Activated T-cell treated with anti-CD3 and anti-CD28 coated beads for 1 hour (primary cell): ENCODE data around the gene GRID2IP.
A peak's percentile ranks its signal among the peaks of the same experiment; 100 is the strongest.
"Not testable (repeated sequence)": the region's sequence is repeated elsewhere in the genome, so short reads cannot be mapped to it uniquely, and the experiment has no call there.

Experiments
- DNase-seq: peaks from one replicate; pipeline ENCODE4 v3.0.0-alpha.2; 2020; ENCODE audit warnings: low read depth

The GRID2IP gene

DNA sequence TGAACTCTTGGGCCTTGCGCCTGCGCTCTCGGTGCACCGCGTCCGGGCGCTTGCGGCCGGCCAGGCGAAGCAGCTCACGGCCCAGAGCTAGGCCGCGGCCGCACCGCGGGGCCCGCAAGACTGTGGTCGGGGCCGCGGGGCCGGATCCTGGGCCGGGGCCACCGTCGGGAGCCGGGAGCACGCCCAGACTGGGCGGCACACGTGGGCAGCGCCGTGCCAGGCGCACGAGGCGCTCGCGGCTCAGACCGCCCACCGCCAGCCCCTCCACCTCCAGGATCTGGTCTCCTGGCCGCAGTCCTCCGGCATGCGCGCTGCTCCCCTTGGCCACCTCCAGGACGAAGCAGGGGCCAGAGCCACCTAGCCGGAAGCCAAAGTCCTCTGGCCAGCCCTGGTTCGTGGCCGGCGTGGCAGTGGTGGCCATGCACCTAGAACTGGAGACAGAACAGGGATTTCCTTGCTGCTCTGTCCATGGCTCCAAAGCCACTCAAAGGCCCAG, at the start of gene GRID2IP:
TSS of gene GRID2IP (minus strand) at position 446 of the 496 bp plus-strand sequence. CDS start at position 421, 25 bp downstream.
- DNase-seq: no peak

DNA sequence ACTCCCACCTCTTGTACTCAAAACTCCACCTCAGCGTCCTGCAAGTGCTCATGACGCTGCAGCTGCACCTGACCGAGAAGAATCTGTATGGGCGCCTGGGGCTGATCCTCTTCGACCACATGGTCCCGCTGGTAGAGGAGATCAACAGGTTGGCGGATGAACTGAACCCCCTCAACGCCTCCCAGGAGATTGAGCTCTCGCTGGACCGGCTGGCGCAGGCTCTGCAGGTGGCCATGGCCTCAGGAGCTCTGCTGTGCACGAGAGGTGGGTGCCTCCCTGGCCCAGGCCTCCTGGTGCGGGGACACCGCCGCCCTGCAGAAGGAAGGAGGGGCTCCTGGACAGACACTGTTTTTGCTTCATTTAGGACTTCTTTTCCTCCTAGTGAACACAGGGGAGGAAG, 48.8 kb upstream of the GRID2IP start:
- DNase-seq: no peak

DNA sequence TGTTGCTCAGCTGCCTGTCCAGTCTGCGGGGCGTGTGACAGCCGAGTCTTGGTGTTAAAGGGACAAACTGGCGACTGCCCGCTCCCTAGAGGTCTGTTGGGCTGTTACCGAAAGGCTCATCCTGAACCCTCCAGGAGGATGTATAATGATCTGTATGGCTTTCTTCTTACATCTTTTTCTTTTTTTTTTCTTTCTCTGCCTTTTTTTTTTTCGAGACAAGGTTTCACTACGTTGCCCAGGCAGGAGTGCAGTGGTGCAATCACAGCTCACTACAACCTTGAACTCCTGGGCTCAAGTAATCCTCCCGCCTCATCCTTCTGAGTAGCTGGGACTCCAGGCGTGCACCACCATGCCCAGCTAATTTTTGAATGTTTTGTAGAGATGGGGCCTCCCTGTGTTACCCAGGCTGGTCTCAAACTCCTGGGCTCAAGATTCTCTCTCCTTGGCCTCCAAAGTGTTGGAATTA, 39.4 kb upstream of the GRID2IP start:
- DNase-seq: no peak

DNA sequence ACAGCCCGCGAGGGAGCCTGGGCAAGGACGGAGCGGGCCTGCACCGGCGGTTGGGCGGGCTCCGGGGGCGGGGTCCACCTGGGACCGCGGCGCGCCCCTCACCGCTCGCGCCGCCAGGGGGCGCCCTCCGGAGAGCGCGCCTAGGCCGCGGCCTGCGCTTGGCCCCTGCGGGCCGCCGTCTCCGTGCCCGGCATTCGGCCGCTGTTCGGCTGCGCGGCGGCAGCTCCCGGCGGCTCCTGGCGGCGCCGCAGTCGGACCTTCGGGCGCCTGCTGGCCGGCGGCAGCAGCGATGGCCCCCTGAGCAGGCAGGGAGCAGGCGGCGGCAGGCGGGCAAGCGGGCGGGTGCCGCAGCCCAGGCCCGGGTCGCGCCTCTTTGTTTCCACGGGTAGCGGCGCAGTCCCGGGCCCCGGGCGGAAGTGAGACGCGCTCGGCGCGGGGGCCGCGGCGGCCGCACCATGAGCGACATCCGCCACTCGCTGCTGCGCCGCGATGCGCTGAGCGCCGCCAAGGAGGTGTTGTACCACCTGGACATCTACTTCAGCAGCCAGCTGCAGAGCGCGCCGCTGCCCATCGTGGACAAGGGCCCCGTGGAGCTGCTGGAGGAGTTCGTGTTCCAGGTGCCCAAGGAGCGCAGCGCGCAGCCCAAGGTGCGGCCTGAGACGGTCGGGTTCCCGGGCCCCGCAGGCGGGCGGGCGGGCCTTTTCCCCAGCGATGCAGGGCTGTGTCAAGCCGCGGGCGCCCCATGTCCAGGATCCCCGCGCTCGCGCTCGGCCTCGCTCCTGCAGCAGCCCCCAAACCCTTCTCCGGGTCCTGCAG, 38.8 kb upstream of the GRID2IP start, which contains the start of gene INTS15:
TSS of gene INTS15 (plus strand) at position 193 of the 816 bp plus-strand sequence. CDS start at position 456, 263 bp downstream.
- peak; percentile 74 for DNase-seq

DNA sequence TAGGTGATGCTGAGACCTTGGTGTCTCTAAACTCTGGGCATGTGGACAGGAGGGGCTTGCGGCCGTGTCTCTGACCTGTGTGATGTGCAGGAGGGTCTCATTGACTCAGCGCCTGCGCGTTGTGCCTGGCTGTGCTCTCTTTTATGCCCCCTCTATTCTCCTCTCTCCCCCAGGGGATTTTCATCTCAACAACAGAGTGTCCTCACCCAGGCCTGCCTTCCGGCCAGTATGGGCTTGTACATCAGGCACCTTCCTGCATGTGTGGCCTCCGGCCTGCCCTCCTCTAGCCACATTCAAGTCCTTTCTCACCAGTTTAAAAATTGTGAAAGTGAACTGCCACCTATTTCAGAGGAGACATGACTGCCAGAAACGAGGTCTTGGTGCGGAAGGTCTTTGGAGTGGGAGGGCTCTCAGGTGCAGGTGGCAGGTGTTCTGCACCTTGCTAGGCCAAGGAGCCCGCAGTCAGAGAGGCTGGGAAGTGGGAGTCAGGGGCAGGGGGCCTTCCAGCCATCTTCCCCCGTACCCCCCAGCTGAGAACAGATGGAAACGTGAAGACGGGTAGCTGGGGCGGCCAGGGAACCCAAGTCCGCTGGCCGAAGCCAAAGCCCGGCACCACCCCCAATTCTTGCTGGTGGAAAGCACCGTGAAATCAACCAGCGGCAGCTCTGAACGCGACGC, 38.0 kb upstream of the GRID2IP start:
- no peak for DNase-seq

DNA sequence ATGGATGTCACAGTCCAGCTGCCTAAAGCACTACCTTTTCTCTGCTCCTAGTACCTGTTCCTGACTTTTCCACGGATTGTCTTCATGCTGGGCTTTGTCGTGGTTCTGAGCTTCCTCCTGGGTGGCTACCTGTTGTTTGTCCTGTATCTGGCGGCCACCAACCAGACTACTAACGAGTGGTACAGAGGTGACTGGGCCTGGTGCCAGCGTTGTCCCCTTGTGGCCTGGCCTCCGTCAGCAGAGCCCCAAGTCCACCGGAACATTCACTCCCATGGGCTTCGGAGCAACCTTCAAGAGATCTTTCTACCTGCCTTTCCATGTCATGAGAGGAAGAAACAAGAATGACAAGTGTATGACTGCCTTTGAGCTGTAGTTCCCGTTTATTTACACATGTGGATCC, 37.3 kb upstream of the GRID2IP start:
- no peak for DNase-seq

DNA sequence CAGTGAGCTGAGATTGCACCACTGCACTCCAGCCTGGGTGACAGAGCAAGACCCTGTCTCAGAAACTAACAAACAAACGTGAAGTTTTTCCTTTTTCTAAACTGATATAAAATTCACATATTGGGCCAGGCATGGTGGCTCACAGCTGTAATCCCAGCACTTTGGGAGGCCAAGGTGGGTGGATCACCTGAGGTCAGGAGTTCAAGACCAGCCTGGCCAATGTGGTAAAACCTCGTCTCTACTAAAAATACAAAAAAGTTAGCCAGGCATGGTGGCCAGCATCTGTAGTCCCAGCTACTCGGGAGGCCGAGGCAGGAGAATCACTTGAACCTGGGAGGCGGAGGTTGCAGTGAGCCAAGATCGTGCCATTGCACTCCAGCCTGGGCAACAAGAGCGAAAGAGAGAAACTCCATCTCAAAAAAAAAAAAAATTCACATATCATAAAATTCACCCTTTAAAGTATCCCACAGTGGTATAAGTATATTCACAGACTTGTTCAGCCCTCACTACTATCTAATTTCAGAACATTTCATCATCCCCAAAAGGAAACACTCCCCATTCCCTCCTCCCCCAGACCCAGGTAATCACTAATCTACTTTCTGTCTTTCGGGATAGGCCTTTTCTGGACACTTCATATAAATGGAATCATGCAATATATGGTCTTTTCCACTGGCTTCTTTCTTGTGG, 34.6 kb upstream of the GRID2IP start:
- DNase-seq: not testable (repeated sequence)

DNA sequence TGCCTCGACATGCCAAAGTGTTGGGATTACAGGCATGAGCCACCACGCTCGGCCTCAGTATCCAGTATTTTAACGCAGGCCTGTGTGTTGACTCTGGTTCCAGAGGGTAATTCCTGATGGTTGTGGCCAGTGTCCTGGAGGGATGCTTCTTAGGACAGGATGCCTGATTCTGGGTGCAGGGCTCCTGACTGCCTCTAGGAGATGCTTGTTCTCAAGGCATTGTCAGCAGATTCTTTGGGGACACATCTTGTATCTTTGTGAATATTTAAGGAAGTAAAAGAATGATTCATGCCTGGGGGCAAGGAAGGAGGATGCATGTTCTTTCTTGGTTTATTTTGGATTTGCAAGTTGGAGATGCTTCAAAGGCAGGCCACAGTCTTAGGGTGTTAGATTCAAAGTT, 28.2 kb upstream of the GRID2IP start:
- no peak for DNase-seq

DNA sequence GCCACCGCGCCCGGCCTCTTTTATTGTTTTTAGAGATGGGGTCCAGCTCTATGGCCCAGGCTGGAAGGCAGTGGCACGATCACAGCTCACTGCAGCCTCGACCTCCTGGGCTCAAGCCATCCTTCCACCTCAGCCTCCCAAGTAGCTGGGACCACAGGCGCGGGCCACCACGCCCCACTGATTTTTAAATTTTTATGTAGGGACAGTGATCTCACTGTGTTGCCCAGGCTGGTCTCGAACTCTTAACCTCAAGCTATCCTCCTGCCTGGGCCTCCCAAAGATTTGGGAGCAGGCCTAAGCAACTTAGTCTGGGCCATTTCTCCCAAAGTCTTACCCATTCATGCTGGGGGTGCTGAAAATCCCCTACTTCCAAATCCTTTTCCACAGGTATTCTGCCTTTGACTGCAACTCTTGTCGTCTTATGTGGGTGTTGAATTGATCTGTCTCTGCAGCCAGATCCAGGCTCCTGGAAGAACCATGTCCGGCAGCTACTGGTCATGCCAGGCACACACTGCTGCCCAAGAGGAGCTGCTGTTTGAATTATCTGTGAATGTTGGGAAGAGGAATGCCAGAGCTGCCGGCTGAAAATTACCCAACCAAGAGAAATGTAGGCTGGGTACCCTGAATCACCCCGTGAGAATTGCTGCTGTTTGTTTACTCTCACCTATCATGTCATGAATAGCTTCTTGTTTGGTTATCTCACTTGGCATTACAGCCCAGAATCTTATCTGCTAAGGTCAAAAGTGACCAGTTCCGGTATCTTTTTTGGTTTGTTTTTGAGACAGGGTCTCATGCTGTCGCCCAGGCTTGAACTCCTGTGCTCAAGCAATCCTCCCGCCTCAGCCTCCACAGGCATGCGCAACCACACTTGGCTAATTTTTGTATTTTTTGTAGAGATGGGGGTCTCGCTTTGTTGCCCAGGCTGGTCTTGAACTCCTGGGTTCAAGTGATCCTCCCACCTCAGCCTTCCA, 27.1 kb upstream of the GRID2IP start:
- no peak for DNase-seq

DNA sequence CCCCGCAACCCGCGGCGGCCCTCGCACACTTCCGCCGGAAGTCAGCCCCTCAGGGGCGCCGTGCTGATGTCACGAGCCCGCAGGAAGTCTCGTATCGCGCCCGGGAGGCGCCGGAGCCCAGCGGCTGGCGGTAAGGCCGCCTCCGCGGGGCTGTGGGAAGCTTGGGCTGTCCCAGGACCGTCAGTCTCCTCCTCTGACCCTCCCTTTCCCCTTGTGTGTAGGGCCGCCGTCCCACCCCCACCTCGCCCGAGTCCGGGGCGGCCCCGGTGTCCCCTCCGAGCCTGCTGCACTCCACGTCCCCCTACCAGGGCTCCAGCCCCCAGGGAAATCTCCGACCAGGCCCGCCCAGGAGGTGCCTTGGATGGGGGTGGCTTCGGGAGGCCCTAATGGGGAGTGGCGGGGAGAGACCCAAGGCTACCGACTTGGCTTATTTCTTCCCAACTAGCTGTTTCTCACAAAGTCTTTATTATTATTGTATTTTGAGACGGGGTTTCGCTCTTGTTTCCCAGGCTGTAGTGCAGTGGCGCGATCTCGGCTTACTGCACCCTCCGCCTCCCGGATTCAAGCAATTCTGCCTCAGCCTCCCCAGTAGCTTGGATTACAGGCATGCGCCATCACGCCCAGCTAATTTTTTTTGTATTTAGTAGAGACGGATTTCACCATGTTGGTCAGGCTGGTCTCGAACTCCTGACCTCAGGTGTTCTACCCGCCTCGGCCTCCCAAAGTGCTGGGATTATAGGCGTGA, 26.3 kb upstream of the GRID2IP start, which contains the start of gene ZDHHC4:
TSS of gene ZDHHC4 (plus strand) at position 86 of the 745 bp plus-strand sequence. CDS start 3,108 bp downstream, outside the sequence.
- DNase-seq: peak; percentile 76

DNA sequence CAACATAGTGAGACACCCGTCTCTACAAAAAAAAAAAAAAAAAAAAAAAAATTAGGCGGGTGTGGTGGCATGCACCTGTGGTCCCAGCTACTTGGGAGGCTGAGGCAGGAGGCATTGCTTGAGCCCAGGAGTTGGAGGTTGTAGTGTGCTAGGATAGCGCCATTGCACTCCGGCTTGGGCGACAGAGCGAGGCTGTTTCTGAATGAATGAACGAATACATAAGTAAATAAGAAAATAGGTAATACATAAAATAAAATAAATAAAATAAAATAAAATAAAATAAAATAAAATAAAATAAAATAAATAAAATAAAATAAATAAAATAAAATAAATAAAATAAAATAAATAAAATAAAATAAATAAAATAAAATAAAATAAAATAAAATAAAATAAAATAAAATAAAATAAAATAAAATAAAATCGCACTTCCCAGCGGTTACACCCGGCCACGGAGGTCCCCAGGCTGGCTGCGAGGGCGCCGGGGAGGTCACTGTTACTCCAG, 25.7 kb upstream of the GRID2IP start:
- not testable (repeated sequence) for DNase-seq

DNA sequence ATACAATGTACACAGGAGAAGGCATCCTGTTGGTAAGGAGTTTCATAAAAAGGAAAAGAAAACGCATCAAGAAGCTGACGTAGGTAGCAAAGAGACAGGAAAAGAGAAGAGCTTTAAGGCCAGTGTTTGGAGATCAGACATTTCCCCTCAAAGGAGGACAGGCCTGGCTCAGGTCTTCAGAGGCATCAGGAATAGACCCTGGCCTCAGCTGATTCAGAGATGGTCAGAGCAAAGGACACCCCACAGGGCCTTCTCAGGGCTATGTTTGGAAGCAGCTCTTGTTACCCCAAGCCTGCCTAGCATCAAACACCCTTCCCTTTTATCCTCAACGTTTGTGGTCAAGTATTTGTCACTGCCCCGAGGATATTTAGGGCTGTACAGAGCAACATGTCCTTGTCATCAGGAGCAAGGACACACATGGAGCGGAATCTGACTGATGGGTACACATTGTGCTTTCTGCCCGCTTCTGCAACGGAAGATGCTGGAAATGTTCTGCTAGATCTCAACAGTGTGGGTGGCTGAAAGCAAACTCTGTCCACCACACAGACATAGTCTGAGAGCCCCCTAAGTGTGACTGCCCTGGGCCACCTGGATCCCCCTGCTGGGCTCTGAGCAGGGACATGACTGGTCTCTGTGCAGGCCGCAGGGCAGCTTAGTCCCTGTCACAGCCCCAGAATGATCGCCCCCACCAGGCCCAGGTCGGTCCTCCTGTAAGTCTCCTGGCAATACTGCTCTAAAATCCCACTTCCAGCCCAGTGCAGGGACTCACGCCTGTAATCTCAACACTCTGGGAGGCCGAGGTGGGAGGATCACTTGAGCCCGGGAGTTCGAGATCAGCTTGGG, 25.0 kb upstream of the GRID2IP start:
- DNase-seq: no peak

DNA sequence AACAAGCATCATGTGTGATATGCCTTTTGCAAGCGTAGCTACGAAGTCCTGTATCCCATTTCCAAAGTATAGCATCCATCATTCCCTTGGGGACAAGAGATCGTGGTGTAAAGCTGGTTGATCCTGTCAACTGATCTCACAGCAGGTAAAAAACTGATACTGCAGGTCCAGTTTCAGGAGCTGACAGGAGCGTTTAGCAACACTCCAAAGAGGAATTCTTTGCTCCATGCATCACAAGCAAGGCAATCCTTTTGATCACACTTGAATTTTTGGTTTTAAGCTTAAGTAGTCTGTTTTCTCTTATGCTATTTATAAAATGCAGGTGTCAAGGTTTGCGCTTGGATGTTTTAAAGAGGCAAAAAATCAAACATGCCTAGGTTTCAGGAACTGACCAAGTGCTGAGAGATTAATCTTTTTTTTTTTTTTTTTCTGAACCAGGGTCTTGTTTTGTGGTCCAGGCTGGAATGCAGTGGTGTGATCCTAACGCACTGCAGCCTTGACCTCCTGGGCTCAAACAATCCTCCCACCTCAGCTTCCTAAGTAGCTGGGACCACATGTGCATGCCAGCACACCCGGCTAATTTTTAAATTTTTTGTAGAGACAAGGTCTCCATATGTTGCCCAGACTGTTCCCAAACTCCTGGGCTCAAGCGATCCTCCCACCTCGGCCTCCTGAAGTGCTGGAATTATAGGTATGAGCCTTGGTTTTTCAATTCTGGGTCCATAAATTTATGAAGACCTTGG, 24.2 kb upstream of the GRID2IP start:
- no peak for DNase-seq

DNA sequence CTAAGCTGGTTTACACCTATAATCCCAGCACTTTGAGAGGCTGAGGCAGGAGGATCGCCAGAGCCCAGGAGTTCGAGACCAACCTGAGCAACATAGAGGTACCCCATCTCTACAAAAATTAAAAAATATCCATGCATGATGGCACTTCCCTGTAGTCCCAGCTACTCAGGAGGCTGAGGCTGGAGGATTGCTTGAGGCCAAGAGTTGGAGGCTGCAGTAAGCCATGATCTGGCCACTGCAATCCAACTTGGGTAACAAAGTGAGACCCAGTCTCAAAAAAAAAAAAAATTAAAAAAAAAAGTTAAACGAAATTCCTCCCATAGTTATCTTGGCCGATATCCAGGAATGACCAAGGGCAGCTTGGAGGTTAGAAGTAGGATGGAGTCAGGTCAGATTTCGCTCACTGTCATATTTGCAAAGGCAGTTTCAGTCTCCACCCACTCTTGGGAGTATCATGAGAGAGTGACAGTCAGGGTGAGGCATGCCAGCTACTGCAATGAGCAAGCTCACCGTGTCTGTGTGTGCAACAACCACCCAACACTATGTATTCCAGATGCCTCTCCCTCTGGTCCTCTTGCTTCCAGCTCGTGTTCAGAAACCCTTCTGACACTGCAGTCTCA, 20.0 kb upstream of the GRID2IP start:
- DNase-seq: no peak

DNA sequence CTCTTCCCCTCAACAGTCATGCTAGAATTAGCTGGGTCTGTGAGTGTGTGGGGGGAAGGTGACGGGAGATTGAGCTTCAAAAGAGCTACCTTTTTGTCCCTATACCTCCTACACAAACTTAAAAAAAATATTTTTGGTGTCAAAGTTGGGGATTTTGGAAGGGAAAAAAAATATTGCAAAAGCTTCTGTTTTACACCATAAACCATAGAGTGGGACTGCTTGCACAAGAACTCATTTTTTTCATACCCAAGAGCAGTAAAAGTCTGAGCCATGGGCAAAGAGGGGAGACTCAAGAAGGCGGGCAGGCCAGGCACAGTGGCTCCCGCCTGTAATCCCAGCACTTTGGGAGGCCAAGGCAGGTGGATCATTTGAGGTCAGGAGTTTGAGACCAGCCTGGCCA, 16.6 kb upstream of the GRID2IP start:
- no peak for DNase-seq

DNA sequence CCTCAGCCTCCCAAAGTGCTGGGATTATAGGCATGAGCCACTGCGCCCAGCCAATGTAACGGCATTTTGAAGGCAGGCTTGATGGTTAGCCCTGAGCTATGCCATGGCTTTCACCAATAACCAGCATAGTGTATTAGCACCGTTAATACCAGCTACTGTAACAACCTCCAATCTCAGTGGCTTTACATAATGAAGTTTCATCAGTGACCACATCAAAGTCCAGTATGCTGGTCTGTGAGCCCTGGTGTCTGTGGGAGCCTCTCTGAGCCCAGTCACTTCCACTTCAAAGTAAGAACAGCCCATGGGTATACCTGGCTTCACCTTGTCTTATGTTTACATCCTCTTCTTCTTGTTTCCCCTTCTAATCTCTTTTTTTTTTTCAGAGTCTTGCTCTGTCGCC, 14.4 kb upstream of the GRID2IP start:
- DNase-seq: no peak

DNA sequence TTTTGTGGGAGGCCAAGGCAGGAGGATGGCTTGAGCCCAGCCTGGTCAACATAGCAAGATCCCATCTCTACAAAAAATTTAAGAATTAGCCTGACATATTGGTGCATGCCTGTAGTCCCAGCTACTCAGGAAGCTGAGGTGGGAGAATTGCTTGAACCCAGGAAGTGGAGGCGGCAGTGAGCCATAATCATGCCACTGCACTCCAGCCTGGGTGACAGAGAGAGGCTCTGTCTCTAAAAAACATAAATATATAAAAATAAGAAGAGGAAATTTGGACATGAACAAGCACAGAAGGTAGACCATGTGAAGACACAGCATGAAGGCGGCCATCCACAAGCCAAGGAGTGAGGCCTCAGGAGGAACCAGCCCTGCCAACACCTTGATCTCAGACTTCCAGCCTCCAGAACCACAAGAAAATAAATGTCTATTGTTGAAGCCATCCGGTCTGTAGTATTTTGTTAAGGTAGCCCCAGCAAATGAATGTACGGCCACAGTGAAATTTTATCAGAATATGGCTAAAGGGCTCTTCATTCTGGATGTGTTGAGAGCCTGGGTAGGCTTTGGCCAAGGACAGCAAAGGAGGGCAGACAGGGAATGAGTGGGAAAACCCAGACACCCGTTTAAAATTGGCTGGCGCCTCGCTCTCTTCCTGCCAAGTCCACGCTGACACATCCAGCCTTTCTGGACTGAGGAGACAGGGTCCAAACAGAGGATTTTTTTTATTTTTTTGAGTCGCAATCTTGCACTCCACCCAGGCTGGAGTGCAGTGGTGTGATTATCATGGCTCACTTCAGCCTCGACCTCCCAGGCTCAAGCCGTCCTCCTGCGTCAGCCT, 12.9 kb upstream of the GRID2IP start:
- no peak for DNase-seq
